HG03159 (cell line): ENCODE results near the gene MAZ.
"Not testable (repeated sequence)": the region's sequence is repeated elsewhere in the genome, so short reads cannot be mapped to it uniquely, and the experiment has no call there.

Experiments
- ATAC-seq: cut with Tn5 transposase; IDR thresholded peaks from one replicate; pipeline ENCODE4 v1.9.1; 2021; ENCODE audit warnings: mild to moderate bottlenecking, moderate library complexity; ENCODE audit not compliant: unreplicated experiment

Gene MAZ

GRCh38 chr16:29806099-29806579, at the start of gene MAZ:
Gene MAZ, plus strand, starts transcription at chr16:29806529. Its CDS starts 173 bp downstream, at chr16:29806702.
- ATAC-seq: no peak

- no peak for ATAC-seq
Observed at GRCh38 chr16:29756654-29757053, 49.7 kb upstream of the MAZ start.

- ATAC-seq: not testable (repeated sequence)
Observed at GRCh38 chr16:29757086-29757485, 49.2 kb upstream of the MAZ start.

GRCh38 chr16:29757950-29758466, 48.3 kb upstream of the MAZ start:
- no peak for ATAC-seq

GRCh38 chr16:29760567-29761279, 45.6 kb upstream of the MAZ start:
- no peak for ATAC-seq

GRCh38 chr16:29761280-29761651, 45.1 kb upstream of the MAZ start:
- not testable (repeated sequence) for ATAC-seq

GRCh38 chr16:29761882-29762281, 44.4 kb upstream of the MAZ start:
- no peak for ATAC-seq

GRCh38 chr16:29763326-29763725, 43.0 kb upstream of the MAZ start:
- no peak for ATAC-seq

GRCh38 chr16:29765167-29766032, 40.9 kb upstream of the MAZ start:
- ATAC-seq: no peak

GRCh38 chr16:29766571-29766970, 39.8 kb upstream of the MAZ start:
- no peak for ATAC-seq

- ATAC-seq: no peak
Observed at GRCh38 chr16:29767062-29767461, 39.3 kb upstream of the MAZ start.

GRCh38 chr16:29769507-29769906, 36.8 kb upstream of the MAZ start:
- no peak for ATAC-seq

GRCh38 chr16:29770250-29770929, 35.9 kb upstream of the MAZ start:
- no peak for ATAC-seq

- ATAC-seq: not testable (repeated sequence)
Observed at GRCh38 chr16:29772330-29772729, 34.0 kb upstream of the MAZ start.

GRCh38 chr16:29774730-29775129, 31.6 kb upstream of the MAZ start:
- ATAC-seq: no peak

- ATAC-seq: no peak
Observed at GRCh38 chr16:29775742-29776408, 30.5 kb upstream of the MAZ start.

- ATAC-seq: no peak
Observed at GRCh38 chr16:29777576-29778350, 28.6 kb upstream of the MAZ start, which contains the start of gene ZG16. Gene ZG16, plus strand, starts transcription at chr16:29778256. Its CDS starts 1,011 bp downstream, at chr16:29779267.

- no peak for ATAC-seq
Observed at GRCh38 chr16:29779474-29779873, 26.9 kb upstream of the MAZ start.

GRCh38 chr16:29783094-29783953, 23.0 kb upstream of the MAZ start:
- ATAC-seq: not testable (repeated sequence)
